Inferior parietal cortex (tissue), 1 donor: Measurements from ENCODE around the gene PIEZO1.

Source experiments
- DNase-seq: peaks from one replicate; pipeline ENCODE4 v3.0.0-alpha.2; 2016; ENCODE audit errors: extremely low spot score

Gene PIEZO1

GRCh38 chr16:88766975-88767374 lies 18.0 kb downstream of the PIEZO1 start:
- no peak for DNase-seq

DNA sequence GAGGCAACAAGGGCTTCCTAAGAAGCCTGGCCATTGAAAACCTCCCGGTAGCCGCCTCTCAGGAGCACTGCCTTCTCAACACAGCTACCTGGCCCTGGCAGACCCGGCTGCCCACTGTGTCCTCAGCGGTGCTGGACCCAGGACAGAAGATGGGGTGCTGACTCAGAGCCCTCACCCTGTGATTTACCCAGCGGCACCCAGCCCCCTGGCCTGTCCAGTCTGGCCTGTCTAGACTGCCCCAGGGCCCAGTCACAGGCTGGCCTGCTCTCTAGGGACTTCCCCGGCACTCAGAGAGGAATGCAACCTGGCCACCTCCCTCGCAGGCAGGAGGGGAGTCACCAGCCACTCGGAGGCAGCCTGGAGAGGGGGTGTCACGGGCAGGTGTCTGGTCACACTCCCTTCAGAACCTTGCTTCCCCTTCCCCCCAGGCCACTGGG lies 20.1 kb downstream of the PIEZO1 start:
- no peak for DNase-seq

DNA sequence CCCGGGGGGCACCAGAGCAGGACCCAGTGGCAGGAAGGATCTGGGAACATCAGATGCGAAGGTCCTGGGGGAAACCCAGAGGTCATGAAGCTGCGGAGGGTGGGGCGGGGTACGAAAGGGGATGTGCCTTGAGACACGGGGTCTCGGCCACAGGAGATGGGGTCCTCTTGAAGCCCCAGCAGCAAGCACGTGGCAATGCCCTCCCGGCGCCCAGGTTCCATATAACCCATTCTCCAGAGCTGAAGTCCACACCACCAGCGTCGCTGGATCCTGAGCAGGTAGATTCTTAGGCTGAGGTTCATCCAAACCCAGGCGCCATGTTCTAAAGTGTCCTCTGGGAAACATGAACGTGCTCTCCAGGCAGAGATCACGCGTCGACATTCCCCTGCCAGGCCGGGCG lies 20.9 kb downstream of the PIEZO1 start:
- DNase-seq, result no peak

- no peak for DNase-seq
Measured at GRCh38 chr16:88763502-88764053, 21.4 kb downstream of the PIEZO1 start.

DNA sequence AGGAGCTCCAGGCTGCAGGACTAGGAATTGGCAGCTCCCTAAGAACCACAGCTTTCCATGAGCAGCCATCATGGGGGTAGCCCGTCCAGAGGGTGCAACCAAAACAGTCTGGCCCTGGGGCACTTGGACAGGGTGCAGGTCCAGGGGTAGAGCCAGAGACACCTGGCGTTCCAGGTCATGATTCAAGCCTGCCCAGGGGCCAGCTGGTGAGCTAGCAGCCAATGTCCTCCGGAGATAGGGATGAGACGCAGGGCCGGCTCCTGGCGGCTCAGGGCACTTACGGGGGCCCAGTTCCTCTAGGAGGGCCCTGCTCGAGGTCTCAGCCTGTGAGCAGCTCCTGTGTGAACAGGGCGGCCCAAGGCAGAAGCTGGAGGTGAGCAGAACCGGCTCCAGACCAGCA lies 22.1 kb downstream of the PIEZO1 start:
- no peak for DNase-seq

DNA sequence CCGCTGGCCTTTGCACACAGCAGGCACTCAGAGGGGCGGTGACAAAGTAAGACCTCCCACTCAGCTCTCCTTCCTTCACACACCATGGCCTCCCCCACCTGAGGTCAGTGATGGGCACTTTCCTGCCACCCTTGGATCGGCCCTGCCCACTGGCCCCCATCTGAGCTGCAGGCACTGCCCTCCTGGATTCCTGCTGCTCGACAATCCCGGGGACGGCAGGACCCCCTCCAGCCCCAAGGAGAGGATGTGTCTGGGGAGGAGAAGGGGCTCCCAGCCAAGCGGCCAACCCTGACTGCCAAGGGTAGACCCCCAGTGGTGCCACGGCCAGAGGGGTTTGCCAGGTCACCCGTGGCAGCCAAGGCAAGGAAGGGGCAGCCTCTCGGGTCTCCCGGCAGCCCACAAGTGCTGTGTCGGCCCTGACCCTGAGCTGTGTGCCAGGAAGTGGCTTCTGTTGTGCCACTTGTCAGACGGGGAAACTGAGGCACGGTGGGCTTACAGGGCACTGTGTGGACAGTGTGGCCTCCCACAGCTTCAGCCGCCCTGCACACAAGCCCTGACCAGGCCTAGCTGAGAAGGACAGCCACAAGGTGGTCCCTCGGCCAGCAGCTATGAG lies 22.7 kb downstream of the PIEZO1 start:
- DNase-seq, result no peak

DNA sequence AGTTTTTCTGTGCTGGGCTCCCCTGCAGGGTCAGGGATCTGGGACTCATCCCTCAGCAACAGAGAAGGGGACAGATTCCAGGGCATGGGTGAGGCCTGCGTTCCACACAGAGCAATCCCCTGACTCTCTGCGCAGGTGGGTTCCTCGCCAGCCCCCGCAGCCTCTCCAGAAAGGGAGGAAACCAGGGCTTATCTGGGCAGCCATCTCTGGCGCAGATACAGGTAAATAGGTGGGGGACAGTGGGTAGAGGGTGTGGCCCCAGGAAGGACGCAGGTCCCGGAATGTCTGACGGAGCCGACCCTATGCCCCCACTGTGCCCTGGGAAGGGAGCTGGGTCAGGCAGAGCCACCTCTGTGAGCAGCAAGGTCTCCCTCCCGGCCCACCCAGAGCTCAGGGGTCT lies 23.2 kb downstream of the PIEZO1 start:
- no peak for DNase-seq

- no peak for DNase-seq
Measured at GRCh38 chr16:88761143-88761534, 23.9 kb downstream of the PIEZO1 start.

GRCh38 chr16:88760424-88761142 lies 24.4 kb downstream of the PIEZO1 start:
- DNase-seq, result no peak

- no peak for DNase-seq
Measured at GRCh38 chr16:88759976-88760350, 25.1 kb downstream of the PIEZO1 start.

DNA sequence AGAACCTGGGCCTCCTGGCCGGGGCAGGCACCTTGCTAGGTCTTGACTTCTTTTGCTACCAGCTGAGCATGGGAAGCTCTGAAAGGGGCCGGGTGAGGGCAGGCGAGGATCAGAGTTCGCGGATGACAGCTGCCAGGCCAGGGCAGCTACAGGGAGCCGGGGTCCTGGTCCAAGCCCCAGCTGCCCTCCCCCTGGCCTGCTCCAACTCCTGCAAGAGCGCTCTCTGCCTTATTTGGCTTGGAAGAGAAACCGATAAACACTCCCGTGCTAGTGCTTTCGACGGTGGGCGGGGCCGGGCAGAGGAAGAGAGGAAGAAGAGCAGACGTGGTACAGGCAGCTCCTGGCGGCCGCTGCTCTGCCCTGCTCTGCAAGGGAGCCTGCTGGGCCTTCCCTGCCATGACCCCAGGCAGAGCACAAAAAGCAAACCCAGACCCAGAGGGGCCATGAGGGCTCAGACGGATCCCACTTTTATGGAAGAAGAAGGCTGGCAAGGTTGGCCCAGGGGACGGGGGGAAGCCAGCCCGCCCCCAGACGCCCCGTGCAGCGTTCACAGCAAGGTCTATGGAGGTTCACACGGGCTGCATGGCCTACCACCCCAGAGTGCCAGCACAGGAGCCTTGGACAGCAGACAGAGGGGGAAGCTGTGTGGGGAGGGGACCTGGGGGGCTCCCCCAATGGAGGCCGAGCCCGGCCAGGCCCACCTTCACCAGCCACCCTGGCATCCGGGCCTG lies 25.6 kb downstream of the PIEZO1 start:
- no peak for DNase-seq

GRCh38 chr16:88758944-88759244 lies 26.1 kb downstream of the PIEZO1 start:
- DNase-seq, result no peak

GRCh38 chr16:88758227-88758943 lies 26.6 kb downstream of the PIEZO1 start:
- no peak for DNase-seq

GRCh38 chr16:88755745-88756443 lies 29.1 kb downstream of the PIEZO1 start:
- DNase-seq, result no peak

DNA sequence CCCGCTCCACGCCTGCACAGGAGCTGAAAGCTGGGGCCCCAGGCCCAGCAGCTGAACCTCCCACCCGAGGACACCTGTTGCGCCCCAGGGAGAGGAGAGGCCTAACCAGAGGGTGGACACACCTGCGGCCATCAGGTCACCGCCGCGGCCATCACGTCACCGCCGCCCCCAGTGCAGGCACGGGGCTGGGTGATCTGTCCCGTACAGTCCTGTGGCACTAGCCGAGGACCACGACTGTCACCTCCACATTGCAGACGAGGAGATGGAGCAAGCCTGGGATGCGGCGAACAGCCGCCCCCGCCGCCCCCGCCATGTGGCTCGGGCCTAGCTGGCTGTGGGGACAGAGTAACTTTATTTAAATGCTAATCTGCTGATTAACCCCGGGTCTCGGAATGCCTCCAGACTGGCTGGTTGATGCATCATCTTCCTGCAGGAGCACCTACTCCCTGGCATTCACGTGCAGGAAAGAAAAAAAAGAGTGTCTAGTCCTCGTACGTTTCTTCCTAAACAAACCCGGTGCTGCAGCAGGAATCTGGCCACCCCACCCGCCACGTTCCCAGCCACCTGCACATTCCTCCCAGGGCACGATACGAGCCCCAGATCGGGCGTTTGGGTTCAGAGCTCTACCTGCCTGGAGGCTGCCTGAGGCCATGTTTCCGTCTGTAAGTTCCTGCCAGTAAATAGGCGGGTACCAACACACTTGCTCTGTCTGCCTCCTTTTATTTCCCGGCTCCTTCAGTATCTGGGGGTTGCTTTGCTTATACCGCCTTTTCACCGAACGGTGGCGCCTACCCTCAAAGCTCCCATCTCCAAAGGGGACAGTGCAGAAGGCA lies 29.9 kb downstream of the PIEZO1 start:
- DNase-seq, result no peak

DNA sequence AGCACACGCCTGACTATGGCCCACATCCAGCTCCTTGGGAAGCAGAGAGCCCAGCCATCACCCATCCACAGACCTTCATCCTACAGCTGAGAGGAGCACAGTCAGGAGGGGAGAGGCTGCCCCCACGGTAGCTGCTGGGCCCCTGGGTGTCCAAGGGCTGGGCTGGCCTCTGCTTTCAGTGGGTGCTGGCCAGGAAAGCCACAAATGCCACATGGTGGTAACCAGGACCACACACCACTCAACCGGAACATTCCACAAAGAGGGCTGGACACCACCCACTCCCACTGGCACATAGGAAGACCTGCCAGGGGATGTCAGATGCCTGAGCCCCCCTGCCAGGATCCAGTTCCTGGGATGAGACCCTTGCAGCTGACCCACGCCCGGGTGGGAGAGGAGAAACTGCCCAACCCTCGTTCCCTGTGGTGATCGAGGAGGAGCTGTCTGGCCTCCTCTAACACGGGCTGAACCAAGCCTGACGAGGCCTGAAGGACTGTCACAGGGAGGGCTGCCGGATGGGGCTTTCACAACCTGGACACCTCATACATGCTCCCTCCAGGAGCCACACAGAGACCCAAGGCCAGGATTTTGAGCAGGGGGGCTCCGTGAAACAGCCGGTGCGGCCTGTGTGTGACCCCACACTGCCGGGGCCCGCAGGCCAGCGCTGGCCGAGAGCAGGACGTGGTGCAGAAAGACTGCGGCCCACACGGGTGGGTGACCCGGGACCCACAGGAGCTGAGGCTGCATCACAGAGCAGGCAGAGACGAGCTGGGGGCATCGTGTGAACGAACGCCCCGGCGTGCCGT lies 30.7 kb downstream of the PIEZO1 start:
- DNase-seq, result no peak

GRCh38 chr16:88753602-88754001 lies 31.4 kb downstream of the PIEZO1 start:
- DNase-seq, result no peak

- no peak for DNase-seq
Measured at GRCh38 chr16:88753191-88753590, 31.8 kb downstream of the PIEZO1 start.

DNA sequence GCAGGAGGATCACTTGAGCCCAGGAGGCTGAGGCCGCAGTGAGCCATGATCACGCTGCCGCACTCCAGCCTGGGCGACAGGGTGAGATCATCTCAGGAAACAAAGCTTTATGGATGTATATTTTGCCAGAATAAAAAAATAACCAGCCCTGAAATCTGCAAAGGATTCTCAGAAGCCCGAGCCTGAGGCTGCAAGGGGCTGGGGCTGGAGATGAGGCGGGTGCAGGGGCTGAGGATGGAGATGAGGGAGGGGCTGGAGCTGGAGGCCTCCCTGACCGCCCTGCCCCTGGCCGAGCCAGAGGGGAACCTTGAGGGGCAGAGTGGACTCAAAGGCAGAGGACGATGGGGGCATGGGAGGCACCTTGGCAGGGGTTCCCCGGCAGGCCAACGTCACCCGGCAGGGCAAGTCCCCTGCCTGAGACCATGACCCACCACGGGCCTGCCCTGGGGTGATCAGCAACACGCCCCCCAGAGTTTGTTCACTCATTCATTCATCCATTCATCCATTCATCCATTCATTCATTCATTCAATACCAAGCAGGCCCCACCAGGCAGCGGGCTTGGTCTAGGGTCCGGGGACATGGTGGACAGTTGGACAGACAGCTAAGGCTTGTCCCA lies 32.5 kb downstream of the PIEZO1 start:
- no peak for DNase-seq
